Mucosa of stomach (tissue), 1 donor: ENCODE measurements around the gene ATXN3.

ENCODE experiments used
- H3K27me3 ChIP-seq: one replicate; pipeline ENCODE4 v1.7.0; 2013; ENCODE audit warnings: mild to moderate bottlenecking, low read length; ENCODE audit not compliant: control insufficient read depth, insufficient read depth
- H3K36me3 ChIP-seq: one replicate; pipeline ENCODE4 v1.7.0; 2013; ENCODE audit warnings: low read length; ENCODE audit not compliant: control insufficient read depth, insufficient read depth
- H3K4me1 ChIP-seq: one replicate; pipeline ENCODE4 v1.7.0; 2013; ENCODE audit warnings: mild to moderate bottlenecking, low read length; ENCODE audit not compliant: control insufficient read depth, insufficient read depth
- H3K4me3 ChIP-seq: one replicate; pipeline ENCODE4 v1.7.0; 2013; ENCODE audit warnings: low read length
- H3K9ac ChIP-seq: one replicate; pipeline ENCODE4 v1.7.0; 2013; ENCODE audit warnings: mild to moderate bottlenecking, low read length, moderate library complexity
- H3K9me3 ChIP-seq: one replicate; pipeline ENCODE4 v1.7.0; 2013; ENCODE audit warnings: mild to moderate bottlenecking, low read length, moderate library complexity; ENCODE audit not compliant: control insufficient read depth
- donor health status: Pancreatic carcinoma.

ATXN3 gene

GRCh38 chr14:92106143-92106926, at the start of gene ATXN3:
Gene ATXN3 (minus strand): TSS chr14:92106582. CDS start chr14:92106552, 30 bp downstream.
- Histone ChIP-seq H3K27me3 (no peaks in the 10 kb centered on the region), H3K36me3 (no peaks in the 10 kb centered on the region), H3K4me3 (peak within 1 kb of the TSS; percentile 72), H3K4me1 (peaks cover 11% of the 10 kb centered on the region), H3K9me3 (no peaks in the 10 kb centered on the region), H3K9ac (peak within 1 kb of the TSS; percentile 88)

- H3K9ac ChIP-seq, result no peak overlapping the region
- H3K9me3 ChIP-seq, result no peaks in the 10 kb centered on the region
- H3K4me3 ChIP-seq, result no peak overlapping the region
- peaks cover 12% of the 10 kb centered on the region for H3K36me3 ChIP-seq
- no peaks in the 10 kb centered on the region for H3K27me3 ChIP-seq
- H3K4me1 ChIP-seq, result no peaks in the 10 kb centered on the region
Observed at GRCh38 chr14:92154283-92154942, 48.0 kb upstream of the ATXN3 start.

- Histone ChIP-seq H3K9me3 (no peaks in the 10 kb centered on the region), H3K36me3 (peaks cover 12% of the 10 kb centered on the region), H3K4me3 (no peak overlapping the region), H3K4me1 (no peaks in the 10 kb centered on the region), H3K9ac (no peak overlapping the region), H3K27me3 (no peaks in the 10 kb centered on the region)
Observed at GRCh38 chr14:92153581-92153980, 47.2 kb upstream of the ATXN3 start.

GRCh38 chr14:92144708-92145107, 38.3 kb upstream of the ATXN3 start:
- Histone ChIP-seq H3K36me3 (peaks cover 22% of the 10 kb centered on the region), H3K9me3 (no peaks in the 10 kb centered on the region)

GRCh38 chr14:92143962-92144361, 37.6 kb upstream of the ATXN3 start:
- no peaks in the 10 kb centered on the region for H3K4me1 ChIP-seq
- no peak overlapping the region for H3K4me3 ChIP-seq
- peaks cover 22% of the 10 kb centered on the region for H3K36me3 ChIP-seq
- no peaks in the 10 kb centered on the region for H3K27me3 ChIP-seq
- H3K9ac ChIP-seq, result no peak overlapping the region
- H3K9me3 ChIP-seq, result no peaks in the 10 kb centered on the region

More at GRCh38 chr14:92144708-92145107, 38.3 kb upstream of the ATXN3 start:
- no peak overlapping the region for H3K9ac ChIP-seq
- no peaks in the 10 kb centered on the region for H3K4me1 ChIP-seq
- H3K27me3 ChIP-seq, result no peaks in the 10 kb centered on the region
- H3K4me3 ChIP-seq, result no peak overlapping the region

- Histone ChIP-seq H3K9me3 (no peaks in the 10 kb centered on the region), H3K27me3 (no peaks in the 10 kb centered on the region), H3K4me3 (no peak overlapping the region), H3K36me3 (peaks cover 22% of the 10 kb centered on the region), H3K4me1 (no peaks in the 10 kb centered on the region), H3K9ac (no peak overlapping the region)
Observed at GRCh38 chr14:92143309-92143708, 36.9 kb upstream of the ATXN3 start.

- Histone ChIP-seq H3K9ac (no peak overlapping the region), H3K36me3 (no peaks in the 10 kb centered on the region), H3K4me1 (no peaks in the 10 kb centered on the region), H3K9me3 (no peaks in the 10 kb centered on the region), H3K27me3 (no peaks in the 10 kb centered on the region), H3K4me3 (no peak overlapping the region)
Observed at GRCh38 chr14:92135269-92135668, 28.9 kb upstream of the ATXN3 start.

GRCh38 chr14:92134456-92134855, 28.1 kb upstream of the ATXN3 start:
- H3K36me3 ChIP-seq, result no peaks in the 10 kb centered on the region
- no peaks in the 10 kb centered on the region for H3K4me1 ChIP-seq
- no peak overlapping the region for H3K9ac ChIP-seq
- no peak overlapping the region for H3K4me3 ChIP-seq
- H3K9me3 ChIP-seq, result no peaks in the 10 kb centered on the region
- no peaks in the 10 kb centered on the region for H3K27me3 ChIP-seq

GRCh38 chr14:92122761-92123160, 16.4 kb upstream of the ATXN3 start:
- no peaks in the 10 kb centered on the region for H3K9me3 ChIP-seq

GRCh38 chr14:92122351-92122677, 15.9 kb upstream of the ATXN3 start:
- Histone ChIP-seq H3K36me3 (no peaks in the 10 kb centered on the region), H3K27me3 (no peaks in the 10 kb centered on the region), H3K9me3 (no peaks in the 10 kb centered on the region), H3K4me3 (peak overlapping the region; percentile 98), H3K4me1 (peaks cover 6% of the 10 kb centered on the region), H3K9ac (peak overlapping the region; percentile 98)

More at GRCh38 chr14:92122761-92123160, 16.4 kb upstream of the ATXN3 start:
- H3K4me3 ChIP-seq, result peak overlapping the region; percentile 98
- peaks cover 6% of the 10 kb centered on the region for H3K4me1 ChIP-seq
- no peaks in the 10 kb centered on the region for H3K27me3 ChIP-seq
- peak overlapping the region; percentile 98 for H3K9ac ChIP-seq
- no peaks in the 10 kb centered on the region for H3K36me3 ChIP-seq

GRCh38 chr14:92121670-92122350, 15.4 kb upstream of the ATXN3 start, which contains the start of the genes CPSF2 and NDUFB1:
Gene CPSF2 (plus strand): TSS chr14:92121969. CDS start chr14:92130985, 9,016 bp downstream.
Gene NDUFB1 (minus strand): TSS chr14:92121706. CDS start chr14:92117637, 4,069 bp downstream.
- Histone ChIP-seq H3K27me3 (no peaks in the 10 kb centered on the region), H3K9me3 (no peaks in the 10 kb centered on the region), H3K4me3 (peak within 1 kb of the TSS; percentile 98), H3K9ac (peak within 1 kb of the TSS; percentile 98), H3K36me3 (no peaks in the 10 kb centered on the region), H3K4me1 (peaks cover 6% of the 10 kb centered on the region)

- Histone ChIP-seq H3K4me1 (peaks cover 6% of the 10 kb centered on the region), H3K27me3 (no peaks in the 10 kb centered on the region), H3K4me3 (peak overlapping the region; percentile 98), H3K9ac (peak overlapping the region; percentile 98), H3K36me3 (no peaks in the 10 kb centered on the region), H3K9me3 (no peaks in the 10 kb centered on the region)
Observed at GRCh38 chr14:92121207-92121669, 14.9 kb upstream of the ATXN3 start.
